ENCODE data around the gene GALNT16.

The GALNT16 gene

DNA sequence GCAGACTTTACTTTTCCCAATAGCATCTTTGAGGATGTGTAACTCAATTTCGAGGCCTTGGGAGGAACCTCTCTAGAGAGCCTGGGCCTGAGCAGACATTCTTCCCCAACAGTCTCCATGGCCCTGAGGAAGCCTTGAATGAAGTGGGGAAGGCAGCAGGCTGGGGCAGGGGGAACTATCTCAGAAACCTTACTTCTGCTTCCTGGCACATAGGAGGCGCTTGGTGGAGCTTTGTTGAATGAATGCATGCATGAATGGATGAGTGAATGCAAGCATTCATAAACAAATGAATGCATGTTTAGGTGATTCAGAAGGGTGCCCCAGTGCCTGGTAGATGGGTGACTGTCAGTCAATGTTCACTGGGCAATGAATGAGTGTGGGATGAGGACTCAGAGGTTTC is 58.3 kb downstream of the GALNT16 start:
- peak; percentile 11 for DNase-seq

DNA sequence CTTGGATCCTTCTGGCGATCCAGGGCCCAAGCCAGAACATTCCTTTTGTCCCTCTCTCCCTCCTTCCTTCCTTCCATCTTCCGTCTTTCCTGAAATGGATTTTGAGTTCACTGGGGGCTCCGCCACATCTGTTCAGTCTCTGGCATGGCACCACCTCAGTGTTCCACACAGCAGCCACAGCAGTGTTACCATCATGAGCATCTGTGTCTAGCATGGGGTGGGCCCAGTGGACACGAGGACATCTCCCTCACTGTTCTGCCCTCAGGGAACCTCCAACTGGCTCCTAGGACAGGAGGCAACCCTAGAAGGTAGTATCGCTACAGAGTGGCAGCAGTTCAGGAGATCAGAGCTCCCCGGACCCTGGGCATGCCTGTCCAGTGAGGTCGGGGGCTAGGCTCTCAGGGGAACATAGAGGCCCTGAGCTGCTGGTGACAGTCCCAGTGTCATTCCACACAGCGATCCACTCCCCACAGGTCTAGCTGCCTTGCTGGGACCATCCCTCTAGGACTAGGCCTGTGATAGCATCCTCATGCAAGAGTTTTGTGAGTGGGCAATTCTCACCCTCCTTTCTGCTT is 59.0 kb downstream of the GALNT16 start:
- DNase-seq: no peak

DNA sequence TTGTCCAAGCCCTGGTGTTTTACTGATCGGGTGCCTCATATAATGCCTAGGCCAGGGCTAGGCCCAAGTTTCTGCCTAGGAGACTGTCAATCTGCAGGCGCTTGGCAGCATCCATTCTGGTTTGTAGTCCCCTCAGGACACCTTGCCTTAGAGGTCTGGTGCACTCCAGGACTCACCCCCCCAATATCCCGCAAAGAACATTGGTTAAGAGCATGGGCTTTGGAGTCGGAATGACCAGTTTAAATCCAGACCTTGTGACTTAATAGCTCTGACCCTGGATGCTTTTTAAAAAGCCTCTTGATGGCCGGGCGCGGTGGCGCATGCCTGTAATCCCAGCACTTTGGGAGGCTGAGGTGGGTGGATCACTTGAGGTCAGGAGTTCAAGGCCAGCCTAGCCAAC is 60.0 kb downstream of the GALNT16 start:
- no peak for DNase-seq

DNA sequence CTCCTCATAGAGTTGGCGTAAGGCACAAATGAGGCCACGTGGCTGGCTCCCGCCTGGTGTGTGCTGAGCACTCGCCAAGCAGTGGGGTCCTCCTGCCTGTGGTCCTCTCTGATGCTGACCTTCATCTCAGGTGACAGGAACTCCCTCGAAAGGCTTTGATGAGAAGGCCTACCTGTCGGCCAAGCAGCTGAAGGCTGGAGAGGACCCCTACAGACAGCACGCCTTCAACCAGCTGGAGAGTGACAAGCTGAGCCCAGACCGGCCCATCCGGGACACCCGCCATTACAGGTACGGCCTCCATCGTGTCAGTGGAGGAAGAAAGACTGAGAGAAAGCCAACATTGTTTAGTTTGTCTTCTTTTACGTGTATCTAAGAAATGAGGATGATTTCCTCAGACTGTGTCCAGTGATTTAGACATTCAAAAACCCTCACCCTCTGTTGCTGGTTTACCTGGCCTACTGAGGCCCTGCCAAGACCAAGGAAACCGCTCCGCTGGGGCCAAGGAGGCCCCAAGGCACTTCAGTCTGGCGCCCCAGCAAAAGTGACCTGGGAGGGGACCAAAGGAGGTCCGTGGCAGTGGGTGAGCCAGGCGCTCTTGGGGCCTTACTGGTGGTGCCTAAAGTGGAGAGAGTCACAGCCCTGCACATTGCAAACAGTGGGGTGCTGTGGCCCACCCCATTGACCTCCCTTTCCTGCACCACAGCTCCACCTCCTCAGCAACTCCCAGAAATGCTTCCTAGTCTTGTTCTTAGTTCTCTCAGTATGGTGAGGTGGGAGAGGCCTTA is 60.8 kb downstream of the GALNT16 start:
- no peak for DNase-seq

DNA sequence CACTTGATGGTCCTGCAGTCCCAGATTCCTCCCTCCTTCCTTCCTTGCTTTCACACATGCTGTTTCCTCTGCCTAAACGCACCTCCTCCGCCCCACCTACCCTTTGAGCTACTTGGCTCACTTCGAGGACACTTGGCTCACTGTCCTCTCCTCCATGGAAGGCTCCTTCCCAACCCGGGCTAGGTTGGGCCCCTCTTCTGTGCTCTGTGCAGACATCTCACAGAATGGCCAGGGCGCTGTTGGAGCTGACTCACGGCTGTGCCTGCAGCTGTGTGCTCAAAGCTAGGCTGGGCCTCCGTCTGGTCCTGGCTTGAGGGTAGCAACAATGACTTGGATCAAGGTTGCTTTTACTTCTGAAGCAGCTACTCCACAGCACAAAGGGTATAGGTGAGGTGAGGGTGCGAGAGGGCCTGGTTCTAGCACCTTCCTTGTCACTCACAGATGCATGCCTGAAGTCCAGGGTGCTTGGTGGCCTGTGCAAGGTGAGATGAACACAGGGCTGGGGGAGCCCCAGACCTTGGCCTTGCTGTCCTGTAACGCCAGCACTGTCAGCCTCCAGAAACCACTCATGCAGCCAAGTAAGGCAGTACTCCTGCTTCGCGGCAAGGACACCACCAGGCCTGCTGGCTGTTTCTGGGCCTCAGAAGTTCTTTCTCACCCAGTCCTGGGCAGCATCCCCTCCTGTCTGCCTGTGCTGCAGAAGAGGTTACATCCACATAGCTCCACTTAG is 61.8 kb downstream of the GALNT16 start:
- DNase-seq: no peak

DNA sequence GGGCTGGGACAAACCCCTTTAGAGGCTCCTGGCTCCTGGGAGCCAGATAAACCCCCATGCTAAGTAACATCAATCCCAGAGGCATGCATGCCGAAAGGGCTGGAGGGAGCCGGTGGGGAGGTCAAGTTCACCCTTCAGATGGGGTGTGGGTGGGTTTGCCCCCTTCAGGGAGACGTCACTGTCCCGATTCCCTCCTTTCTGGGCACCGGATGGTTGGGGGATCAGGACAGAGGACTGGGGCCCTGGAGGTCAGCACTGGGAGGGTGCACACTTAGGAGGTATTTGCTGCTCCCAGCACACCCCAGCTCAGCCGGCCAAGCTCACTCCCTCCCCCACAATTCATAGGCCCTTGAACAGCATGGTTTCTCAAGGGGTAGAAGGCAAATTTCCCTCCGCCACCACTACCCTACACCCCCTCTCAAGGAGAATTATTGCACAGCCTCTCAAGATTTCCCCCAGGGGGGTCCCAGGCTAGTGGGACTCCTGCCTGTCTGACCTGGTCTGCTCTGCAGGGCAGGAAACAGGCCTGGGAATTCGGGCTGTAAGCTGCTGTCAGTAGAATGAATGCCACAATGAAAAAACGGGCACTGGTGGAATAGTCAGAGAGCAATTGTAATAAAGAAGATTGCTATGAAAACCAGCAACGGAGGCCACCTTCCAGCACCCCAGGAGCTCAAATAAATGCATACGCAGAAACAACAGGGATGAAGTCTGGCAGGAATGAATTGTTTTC is 63.5 kb downstream of the GALNT16 start:
- no peak for DNase-seq

DNA sequence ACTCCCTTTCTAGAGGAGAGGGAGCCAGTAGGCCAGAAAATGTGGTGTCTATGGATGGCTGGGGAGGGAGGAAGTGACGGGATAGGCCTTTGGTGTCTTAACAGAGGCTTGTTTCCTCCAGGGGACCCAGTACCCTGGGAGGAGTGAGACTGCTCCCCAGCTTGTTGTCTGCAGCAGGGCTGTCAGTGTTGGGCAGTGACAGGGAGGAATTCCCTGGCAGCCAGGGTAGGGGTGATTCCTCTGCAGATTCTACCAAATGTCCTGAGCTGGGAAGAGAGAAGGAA is 64.0 kb downstream of the GALNT16 start:
- DNase-seq: no peak

DNA sequence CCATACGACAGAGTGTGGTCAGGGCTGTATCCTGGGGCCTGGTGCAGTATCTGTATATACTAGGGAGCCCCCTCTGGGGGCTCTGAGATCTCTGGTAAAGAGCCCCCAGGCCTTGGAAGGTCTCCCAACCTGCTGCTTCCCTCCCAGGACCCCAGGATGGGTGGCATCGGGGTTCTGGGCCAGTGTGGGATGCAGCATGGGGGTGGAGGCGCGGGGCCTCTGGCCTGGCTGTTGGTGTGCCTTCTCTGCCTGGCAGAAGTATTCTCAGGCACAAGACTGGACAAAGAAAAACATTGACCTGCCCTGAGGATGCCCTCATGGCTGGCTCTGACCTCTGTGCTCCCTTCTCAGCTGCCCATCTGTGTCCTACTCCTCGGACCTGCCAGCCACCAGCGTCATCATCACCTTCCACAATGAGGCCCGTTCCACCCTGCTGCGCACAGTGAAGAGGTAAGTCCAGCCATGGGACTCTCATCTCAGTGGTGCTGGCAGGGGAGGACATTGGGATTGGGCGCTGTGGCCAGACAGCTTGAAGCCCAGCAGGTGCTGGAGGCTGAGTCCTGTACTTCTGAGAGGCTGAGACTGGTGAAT is 64.5 kb downstream of the GALNT16 start:
- no peak for DNase-seq

DNA sequence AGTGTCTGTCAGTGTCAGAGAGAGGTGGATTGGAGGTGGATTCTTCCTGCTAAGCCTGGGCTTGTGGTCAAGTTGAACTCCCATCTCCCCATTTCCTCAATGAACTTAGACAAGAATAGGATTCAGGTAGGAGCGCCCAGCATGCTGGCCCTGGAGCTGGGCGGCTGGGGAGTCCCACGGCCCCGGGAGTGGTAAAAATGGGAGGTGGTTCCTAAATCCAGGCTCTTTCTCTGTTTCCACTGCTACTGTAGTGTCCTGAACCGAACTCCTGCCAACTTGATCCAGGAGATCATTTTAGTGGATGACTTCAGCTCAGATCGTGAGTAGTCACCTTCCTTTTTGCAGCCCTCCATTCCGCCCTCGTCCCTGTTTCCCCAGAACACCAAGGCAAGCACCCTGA is 65.1 kb downstream of the GALNT16 start:
- no peak for DNase-seq

DNA sequence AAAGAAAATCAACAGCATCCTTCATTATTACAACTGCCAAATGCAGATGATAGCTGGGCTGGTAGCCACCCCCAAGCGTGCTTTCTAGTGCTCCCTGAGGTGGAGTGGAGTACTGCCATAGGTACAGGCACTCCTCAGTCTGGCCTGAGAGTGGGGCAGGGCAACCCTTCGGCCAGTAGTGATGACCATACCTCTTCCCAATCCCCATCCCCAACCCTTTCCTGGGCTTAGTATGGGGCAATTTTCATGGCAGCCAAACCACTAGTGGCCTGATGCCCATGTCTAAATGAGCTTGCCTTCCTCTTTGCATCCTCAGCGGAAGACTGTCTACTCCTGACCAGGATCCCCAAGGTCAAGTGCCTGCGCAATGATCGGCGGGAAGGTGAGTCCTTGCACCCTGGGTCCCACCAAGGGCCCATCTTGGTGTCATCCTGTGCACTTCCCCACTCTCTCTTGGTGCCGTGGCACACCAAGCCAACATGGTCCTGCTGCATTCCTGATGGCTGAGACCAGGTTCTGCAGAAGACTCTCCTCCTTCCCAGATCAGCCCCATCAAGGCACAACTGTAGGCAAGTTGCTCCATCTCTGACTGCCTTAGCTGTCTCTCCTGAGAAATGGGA is 65.8 kb downstream of the GALNT16 start:
- no peak for DNase-seq

DNA sequence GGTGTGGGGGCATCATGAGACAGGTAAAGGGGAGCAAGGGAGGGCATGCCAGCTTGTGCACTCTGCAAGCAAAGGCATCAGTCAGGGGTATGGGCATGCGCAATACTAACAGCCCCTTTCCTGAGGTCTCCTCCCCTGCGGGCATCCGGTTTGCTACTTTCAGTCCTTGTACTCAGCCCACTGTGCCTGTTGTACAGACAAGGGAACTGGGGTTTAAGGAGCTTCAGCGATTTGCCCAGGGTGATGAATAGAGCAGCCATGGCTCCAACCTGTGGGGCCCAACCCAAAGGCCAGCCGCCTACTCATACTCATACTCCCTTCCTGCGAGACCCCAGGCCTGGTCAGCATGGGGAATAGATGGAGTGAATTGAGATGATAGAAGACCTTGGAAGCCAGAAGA is 66.7 kb downstream of the GALNT16 start:
- DNase-seq: no peak

DNA sequence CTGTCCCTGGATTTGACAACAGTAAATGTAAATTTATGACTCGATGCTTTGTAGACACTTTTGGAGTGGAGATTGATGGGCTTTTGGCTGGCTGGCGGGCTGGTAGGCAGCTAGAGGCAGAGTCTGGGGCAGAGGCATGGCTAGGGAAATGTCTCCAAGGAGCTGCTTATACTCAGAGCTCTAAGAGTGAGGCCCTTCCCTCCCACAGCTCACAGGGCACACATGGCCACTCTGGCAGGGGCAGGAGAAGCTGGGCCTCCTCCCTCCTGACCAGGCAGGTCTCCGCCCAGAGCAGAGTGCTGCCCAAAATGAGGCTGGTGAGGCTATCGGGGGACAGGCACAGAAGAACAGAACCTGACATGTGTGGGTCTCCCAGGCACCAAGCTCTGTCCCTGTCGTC is 67.5 kb downstream of the GALNT16 start:
- DNase-seq: no peak

DNA sequence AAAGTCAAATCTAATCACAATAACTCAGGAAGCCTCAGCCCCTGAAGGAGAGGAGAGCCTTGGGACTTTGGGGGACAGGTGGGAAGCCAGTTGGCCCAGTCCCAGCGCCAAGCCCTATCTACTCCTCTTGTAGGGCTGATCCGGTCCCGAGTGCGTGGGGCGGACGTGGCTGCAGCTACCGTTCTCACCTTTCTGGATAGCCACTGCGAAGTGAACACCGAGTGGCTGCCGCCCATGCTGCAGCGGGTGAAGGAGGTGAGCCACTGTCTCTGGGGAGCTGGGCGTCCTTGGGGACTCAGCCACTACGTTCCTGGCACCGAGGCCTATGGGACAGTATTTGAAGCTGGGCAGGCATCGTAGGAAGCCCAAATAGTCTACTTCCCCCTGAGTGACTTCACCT is 68.4 kb downstream of the GALNT16 start:
- no peak for DNase-seq

DNA sequence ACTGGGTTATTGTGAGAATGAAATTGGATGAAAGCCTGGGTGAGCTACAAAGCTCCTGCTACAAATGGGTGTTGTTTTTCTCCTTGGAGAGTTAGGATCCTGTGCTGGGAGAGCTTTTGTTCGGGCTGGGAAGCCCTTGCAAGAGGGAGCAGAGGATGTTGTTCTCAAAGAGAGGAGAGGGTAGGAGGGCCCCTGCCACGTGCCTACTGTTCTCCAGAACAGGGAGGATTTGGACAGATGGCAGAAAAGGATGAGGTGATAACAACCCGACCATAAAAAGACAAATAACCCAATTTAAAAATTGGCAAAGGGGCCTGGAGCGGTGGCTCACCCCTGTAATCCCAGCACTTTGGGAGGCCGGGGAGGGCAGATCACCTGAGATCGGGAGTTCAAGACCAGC is 68.8 kb downstream of the GALNT16 start:
- DNase-seq: no peak

DNA sequence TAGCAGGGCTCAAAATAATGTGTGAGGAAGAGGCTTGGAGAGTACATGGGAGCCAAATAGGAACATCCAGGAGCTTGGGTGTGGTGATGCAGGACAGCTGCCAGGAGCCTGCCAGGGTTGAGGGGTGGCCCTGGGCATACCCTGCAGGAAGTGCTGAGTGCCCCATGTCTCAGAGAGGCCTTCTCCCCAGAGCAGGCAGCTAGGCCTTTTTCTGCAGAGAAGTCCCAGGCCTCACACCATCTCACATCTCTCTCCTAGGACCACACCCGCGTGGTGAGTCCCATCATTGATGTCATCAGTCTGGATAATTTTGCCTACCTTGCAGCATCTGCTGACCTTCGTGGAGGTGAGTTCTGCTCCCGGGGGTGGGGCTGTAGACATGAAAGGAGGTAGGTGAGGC is 71.2 kb downstream of the GALNT16 start:
- no peak for DNase-seq

DNA sequence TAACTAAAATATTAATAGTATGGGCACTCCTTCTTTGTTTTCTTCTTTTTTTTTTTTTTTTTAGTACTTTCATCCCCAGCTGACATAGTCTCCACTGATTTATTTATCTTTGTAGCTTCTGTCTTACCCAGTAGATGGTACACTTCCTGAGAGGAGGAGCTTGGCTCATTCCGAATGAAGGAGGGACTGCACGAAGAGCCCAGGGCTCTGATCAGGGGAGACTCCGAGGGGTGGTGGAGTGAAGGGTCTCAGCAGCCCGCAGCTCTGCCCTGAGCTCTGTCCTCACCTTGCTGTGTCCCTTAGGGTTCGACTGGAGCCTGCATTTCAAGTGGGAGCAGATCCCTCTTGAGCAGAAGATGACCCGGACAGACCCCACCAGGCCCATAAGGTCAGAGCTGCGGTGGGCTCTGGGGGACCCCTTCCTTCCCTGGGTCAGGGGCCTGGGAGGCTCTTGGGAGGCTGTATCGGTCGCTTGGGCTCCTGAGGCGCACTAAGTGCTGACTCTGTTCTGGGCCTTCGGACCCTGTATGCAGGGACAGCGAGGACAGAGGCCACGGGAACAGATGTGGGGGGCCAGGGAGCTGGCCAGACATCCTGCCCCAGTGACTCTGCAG is 72.9 kb downstream of the GALNT16 start:
- DNase-seq: no peak

DNA sequence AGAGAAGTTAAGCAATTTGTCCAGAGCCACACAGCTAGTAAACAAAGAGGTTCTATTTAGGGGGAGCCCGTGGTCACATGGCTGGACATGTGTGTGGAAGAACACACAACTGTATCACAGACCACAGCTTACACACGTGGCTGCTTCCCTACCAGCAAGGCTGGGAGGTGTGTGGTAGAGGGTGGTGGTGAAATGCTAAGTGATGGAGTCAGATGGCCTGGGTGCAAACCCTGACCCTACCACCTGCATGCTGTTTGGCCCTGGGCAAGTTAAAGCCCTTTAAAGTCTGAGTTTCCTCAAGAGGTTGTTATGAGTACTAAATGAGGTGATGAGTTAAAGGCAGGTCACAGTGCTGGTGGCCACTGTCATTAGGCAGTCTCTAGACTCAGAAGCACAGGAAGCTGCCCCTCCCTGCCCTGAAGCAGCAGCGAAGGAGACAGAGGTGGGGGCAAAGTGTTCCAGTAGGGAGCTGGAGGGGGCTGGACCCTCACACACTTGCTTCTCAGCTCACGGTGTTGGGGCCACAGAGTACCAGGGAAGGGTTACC is 73.9 kb downstream of the GALNT16 start:
- DNase-seq: no peak

DNA sequence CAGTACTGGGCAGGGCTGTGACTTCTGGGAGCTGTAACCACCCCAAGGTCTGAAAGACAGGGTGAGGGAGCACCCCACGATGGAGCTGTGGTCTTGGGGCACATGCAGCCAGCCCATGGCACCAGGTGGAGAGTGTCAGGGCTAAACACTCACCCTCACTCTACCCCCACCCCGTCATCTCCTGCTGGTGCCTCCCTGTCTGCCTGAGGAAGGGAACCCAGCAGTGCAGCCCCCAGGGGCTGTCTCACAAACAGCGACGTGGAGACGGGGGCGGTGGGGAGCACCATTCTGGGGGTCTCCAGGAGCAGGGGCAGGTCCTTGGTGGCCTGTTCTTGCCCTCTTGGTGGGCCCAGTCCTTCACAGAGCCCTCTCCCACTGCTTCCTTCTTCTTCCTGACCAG is 74.6 kb downstream of the GALNT16 start:
- DNase-seq: no peak

DNA sequence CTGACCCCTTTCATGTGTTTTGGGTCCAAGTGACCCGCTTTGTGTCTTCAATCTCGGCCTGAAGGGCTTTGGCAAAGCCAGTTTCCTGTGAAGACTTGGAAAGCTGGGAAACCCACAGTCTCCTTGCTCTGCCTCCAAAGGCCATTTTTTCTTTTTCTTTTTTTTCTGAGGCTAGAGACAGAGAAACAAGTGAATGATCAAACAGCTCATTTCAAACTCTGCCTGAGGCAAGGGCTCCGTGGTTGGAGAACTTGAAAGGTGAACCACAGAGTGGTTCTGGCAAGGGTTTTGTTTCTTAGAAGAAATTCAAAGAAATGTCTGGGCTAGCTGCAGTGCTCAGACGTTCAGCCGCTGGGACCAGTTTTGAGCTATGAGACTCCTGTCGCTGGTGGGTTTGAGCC is 75.4 kb downstream of the GALNT16 start:
- no peak for DNase-seq

DNA sequence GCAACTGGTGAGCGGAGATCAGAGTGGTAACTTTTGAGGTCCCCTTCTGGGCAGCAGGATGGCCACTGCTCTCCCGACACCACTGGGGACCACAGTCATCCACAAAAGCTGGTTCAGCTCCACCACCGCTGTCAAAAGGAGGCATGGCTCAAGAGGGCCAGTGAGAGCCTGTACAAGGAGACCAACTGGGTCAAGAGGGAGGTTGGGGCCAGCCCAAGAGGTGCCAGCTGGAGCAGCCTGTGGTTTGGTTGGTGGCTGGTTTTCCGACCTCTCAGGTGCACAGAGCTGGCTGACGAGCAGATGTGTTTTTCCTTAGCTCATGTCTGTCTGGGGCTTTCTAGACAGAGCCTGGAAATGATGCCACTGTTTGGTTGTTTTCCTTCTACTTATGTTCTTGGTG is 78.0 kb downstream of the GALNT16 start:
- DNase-seq: no peak

DNA sequence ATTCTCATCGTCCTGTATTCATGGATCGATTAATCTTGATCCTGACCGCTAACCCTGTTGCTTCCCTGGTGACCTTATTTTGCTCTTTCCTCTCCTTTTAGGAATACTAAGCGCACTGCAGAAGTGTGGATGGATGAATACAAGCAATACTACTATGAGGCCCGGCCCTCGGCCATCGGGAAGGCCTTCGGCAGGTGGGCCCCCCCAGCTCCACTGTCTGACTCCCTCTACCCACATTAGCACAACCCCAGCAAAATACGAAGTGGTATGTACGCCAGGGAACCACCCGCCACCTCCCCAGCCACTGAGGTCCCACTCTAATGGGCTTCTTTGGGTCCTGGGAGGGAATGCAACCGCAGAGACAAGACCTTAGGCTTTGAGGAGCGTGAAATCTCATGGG is 79.5 kb downstream of the GALNT16 start:
- DNase-seq: no peak

DNA sequence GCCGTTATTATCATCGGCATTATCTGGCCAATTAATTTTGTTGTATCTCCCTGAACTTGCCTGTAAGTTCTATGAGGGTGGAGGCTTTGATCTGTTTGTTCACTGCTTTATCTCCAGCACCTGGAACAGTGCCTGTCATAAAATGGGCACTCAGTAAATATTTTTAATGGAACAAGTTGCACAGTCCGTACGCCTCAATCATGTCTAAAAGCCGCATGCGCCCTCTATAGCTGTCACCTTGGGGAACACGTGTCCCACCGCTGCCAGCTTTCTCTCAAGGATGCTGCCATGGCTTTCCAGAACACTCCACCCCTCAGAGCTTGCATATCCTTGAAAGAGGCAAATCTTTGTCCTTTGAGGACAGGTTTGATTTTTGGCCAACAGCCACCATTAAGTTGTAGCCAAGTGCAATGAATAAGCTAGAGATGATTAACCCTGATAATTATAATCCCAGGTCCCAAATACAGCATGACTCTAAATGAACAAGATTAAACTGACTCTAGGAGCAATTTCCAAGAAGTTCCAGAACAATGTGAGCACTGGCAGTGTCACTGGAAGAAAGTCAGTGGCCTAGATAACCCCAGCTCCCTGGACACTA is 83.1 kb downstream of the GALNT16 start:
- DNase-seq: no peak
